NCI-H748 (cell line): ENCODE data around the gene LRRC26.

Experiments
- DNase-seq: peaks from one replicate; lab custom pipeline; 2025; ENCODE audit not compliant: unreplicated experiment; lab: John Stamatoyannopoulos, UW

LRRC26 gene

GRCh38 chr9:137168904-137169856 lies 671 bp downstream of the LRRC26 start:
- DNase-seq: peak; percentile 96

GRCh38 chr9:137168573-137168903 lies 1.3 kb downstream of the LRRC26 start:
- no peak for DNase-seq

- peak; percentile 76 for DNase-seq
These were observed 1.9 kb downstream of the LRRC26 start for GRCh38 chr9:137167747-137168572.

GRCh38 chr9:137167277-137167746 lies 2.5 kb downstream of the LRRC26 start:
- DNase-seq: peak; percentile 38

- DNase-seq: no peak
These were observed 3.2 kb downstream of the LRRC26 start for GRCh38 chr9:137166380-137167229.

GRCh38 chr9:137165250-137165836 lies 4.5 kb downstream of the LRRC26 start:
- no peak for DNase-seq

- DNase-seq: no peak
These were observed 5.2 kb downstream of the LRRC26 start for GRCh38 chr9:137164370-137165249.

- DNase-seq: no peak
These were observed 6.0 kb downstream of the LRRC26 start for GRCh38 chr9:137163805-137164204.

- no peak for DNase-seq
These were observed 6.5 kb downstream of the LRRC26 start for GRCh38 chr9:137163365-137163715.

- peak; percentile 62 for DNase-seq
These were observed 7.1 kb downstream of the LRRC26 start for GRCh38 chr9:137162505-137163364.

- peak; percentile 81 for DNase-seq
These were observed 8.0 kb downstream of the LRRC26 start for GRCh38 chr9:137161558-137162486.

GRCh38 chr9:137160716-137161557 lies 8.9 kb downstream of the LRRC26 start:
- DNase-seq: peak; percentile 88

GRCh38 chr9:137160054-137160425 lies 9.8 kb downstream of the LRRC26 start:
- no peak for DNase-seq

- no peak for DNase-seq
These were observed 10.5 kb downstream of the LRRC26 start for GRCh38 chr9:137159105-137160053.

- peak; percentile 38 for DNase-seq
These were observed 11.2 kb downstream of the LRRC26 start for GRCh38 chr9:137158625-137159024.
